Endodermal cell (in vitro differentiated cells): ENCODE results near the gene CKAP2. TPM values are rescaled to one million over a fixed set of nuclear protein-coding genes. Genes with fewer than 3 reads are reported as not detected.

ENCODE experiments used
- DNase-seq: peaks from one replicate; pipeline ENCODE4 v3.0.0-alpha.2; 2017
- H3K27ac ChIP-seq: 2 replicates; pipeline ENCODE4 v1.5.1; 2013; ENCODE audit warnings: mild to moderate bottlenecking, low read depth, low read length, moderate library complexity
- H3K27me3 ChIP-seq: 2 replicates; pipeline ENCODE4 v1.6.1; 2013; ENCODE audit warnings: mild to moderate bottlenecking, low read length, moderate library complexity; ENCODE audit not compliant: insufficient read depth, control insufficient read depth, poor library complexity, severe bottlenecking
- H3K36me3 ChIP-seq: 2 replicates; pipeline ENCODE4 v1.7.0; 2013; ENCODE audit warnings: mild to moderate bottlenecking, low read length, moderate library complexity; ENCODE audit not compliant: control insufficient read depth, insufficient read depth
- H3K4me1 ChIP-seq: one replicate; pipeline ENCODE4 v1.7.0; 2013; ENCODE audit warnings: low read length; ENCODE audit not compliant: control insufficient read depth, insufficient read depth
- H3K4me3 ChIP-seq: 2 replicates; pipeline ENCODE4 v1.5.1; 2013; ENCODE audit warnings: mild to moderate bottlenecking, low read length, moderate library complexity
- H3K9ac ChIP-seq: 2 replicates; pipeline ENCODE4 v1.6.1; 2013; ENCODE audit warnings: mild to moderate bottlenecking, low read length, moderate library complexity; ENCODE audit not compliant: poor library complexity, severe bottlenecking; ENCODE audit errors: extremely low read depth
- H3K9me3 ChIP-seq: 2 replicates; pipeline ENCODE4 v1.6.1; 2013; ENCODE audit warnings: mild to moderate bottlenecking, low read length, moderate library complexity; ENCODE audit not compliant: control insufficient read depth
- H3K27ac Mint-ChIP-seq: 2 replicates; pipeline ENCODE4 v1.8.0; 2020; ENCODE audit warnings: mixed read lengths
- H3K27me3 Mint-ChIP-seq: 2 replicates; pipeline ENCODE4 v1.8.0; 2021; ENCODE audit warnings: mild to moderate bottlenecking, mixed read lengths; ENCODE audit not compliant: insufficient read depth
- H3K36me3 Mint-ChIP-seq: 2 replicates; pipeline ENCODE4 v1.8.0; 2020; ENCODE audit warnings: low read depth, mixed read lengths
- H3K4me1 Mint-ChIP-seq: 2 replicates; pipeline ENCODE4 v1.8.0; 2020; ENCODE audit warnings: mixed read lengths
- H3K4me3 Mint-ChIP-seq: 2 replicates; pipeline ENCODE4 v1.8.0; 2020; ENCODE audit warnings: mild to moderate bottlenecking, moderate library complexity, mixed read lengths
- H3K9me3 Mint-ChIP-seq: 2 replicates; pipeline ENCODE4 v1.8.0; 2020; ENCODE audit warnings: mild to moderate bottlenecking, mixed read lengths
- WGBS, 2 experiments: methylation state at CpG; one replicate each; pipeline versions ENCODE4 v1.1.5 to v1.1.7; 2013; ENCODE audit warnings: missing lambda C conversion rate in 2 of 2, mixed read lengths in 1 of 2; ENCODE audit not compliant: insufficient coverage in 1 of 2, insufficient read length in 1 of 2; 5-methylcytosine and 5-hydroxymethylcytosine counted together
- total RNA-seq, 2 donors: library from RNA; stranded (reverse); fragmentation: NEBNext Ultra II Directional in 1 of 2; extraction: Animal tissue kit (Norgen Biotek cat#: 25700) in 1 of 2; gene quantifications; 2 replicates in 1 of 2; 3 replicates in 1 of 2; pipeline ENCODE4 v1.2.1, GENCODE V29; 2021
- TF ChIP-seq, protein P1 (sequence below): fragments of 200-600 bp; sonication (generic); conservative IDR thresholded peaks from 2 replicates; pipeline ENCODE4 v1.5.0; 2021; ENCODE audit warnings: antibody characterized with exemption, mild to moderate bottlenecking

CKAP2 gene
- total RNA-seq, 2 donors from 2014 or later = 67.6 to 98.5 TPM

DNA sequence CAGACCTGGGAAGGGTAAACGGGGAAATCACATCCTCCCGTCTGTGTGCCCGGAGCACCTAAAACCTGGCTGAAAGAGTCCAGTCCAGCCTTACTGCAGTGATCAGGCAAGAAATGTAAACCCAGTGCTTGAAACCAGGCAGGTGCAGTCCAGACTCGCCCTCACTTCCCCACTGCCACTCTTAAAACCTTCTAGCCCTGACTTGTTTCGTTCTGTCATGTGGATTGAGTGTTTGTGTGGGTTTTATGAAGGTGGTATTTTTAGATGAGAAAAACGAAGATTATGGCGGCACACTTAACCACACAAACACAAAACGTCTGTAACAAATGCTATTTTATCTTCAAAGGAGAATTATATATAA lies 839 bp upstream of the CKAP2 start:
- Mint-ChIP-seq H3K4me3 (peak overlapping the region; percentile 82), H3K27ac (peak overlapping the region; percentile 98), H3K4me1 (peaks cover 23% of the 10 kb centered on the region), H3K36me3 (peaks cover 25% of the 10 kb centered on the region), H3K27me3 (no peaks in the 10 kb centered on the region), H3K9me3 (no peaks in the 10 kb centered on the region)
- Histone ChIP-seq H3K36me3 (peaks cover 24% of the 10 kb centered on the region), H3K27me3 (no peaks in the 10 kb centered on the region), H3K9me3 (no peaks in the 10 kb centered on the region), H3K9ac (peak overlapping the region; percentile 75), H3K27ac (no peak overlapping the region), H3K4me1 (peaks cover 3% of the 10 kb centered on the region), H3K4me3 (peak overlapping the region; percentile 99)
- peak; percentile 59 for DNase-seq
- WGBS, 2 experiments = 63 to 76% methylated on average over 3 to 4 of the region's 8 CpGs
- TF ChIP-seq, protein P1, sequence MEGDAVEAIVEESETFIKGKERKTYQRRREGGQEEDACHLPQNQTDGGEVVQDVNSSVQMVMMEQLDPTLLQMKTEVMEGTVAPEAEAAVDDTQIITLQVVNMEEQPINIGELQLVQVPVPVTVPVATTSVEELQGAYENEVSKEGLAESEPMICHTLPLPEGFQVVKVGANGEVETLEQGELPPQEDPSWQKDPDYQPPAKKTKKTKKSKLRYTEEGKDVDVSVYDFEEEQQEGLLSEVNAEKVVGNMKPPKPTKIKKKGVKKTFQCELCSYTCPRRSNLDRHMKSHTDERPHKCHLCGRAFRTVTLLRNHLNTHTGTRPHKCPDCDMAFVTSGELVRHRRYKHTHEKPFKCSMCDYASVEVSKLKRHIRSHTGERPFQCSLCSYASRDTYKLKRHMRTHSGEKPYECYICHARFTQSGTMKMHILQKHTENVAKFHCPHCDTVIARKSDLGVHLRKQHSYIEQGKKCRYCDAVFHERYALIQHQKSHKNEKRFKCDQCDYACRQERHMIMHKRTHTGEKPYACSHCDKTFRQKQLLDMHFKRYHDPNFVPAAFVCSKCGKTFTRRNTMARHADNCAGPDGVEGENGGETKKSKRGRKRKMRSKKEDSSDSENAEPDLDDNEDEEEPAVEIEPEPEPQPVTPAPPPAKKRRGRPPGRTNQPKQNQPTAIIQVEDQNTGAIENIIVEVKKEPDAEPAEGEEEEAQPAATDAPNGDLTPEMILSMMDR = no peak

DNA sequence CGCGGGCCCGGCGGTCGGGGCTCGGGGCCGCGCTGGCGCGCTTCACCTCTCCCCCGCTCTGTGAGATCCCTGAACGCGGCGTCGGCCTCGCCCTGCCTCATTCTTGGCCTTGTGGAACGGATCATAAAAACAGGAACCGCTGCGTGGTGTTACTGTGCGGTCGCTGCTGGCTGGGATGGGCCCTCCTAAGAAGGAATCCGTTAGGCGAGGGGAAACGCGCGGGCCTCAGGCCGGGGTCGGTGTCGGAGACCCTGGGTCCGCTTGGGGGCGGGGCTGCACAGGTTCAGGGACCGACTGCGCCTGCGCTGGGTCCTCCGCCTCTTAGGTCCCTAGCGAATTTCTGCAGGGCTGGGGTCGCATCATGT lies 381 bp downstream of the CKAP2 start:
- peaks cover 3% of the 10 kb centered on the region for H3K4me1 ChIP-seq
- H3K27me3 ChIP-seq = no peaks in the 10 kb centered on the region
- Mint-ChIP-seq H3K36me3 (peaks cover 34% of the 10 kb centered on the region), H3K27me3 (no peaks in the 10 kb centered on the region), H3K4me1 (peaks cover 21% of the 10 kb centered on the region), H3K9me3 (no peaks in the 10 kb centered on the region), H3K4me3 (peak overlapping the region; percentile 82), H3K27ac (peak overlapping the region; percentile 98)
- TF ChIP-seq, protein P1 = no peak
- WGBS, 2 experiments = 0 to 1% methylated on average over 16 to 37 of the region's 37 CpGs
- H3K36me3 ChIP-seq = peaks cover 36% of the 10 kb centered on the region
- H3K4me3 ChIP-seq = peak overlapping the region; percentile 99
- peak overlapping the region; percentile 92 for H3K27ac ChIP-seq
- DNase-seq = peak; percentile 95
- no peaks in the 10 kb centered on the region for H3K9me3 ChIP-seq
- peak overlapping the region; percentile 75 for H3K9ac ChIP-seq

DNA sequence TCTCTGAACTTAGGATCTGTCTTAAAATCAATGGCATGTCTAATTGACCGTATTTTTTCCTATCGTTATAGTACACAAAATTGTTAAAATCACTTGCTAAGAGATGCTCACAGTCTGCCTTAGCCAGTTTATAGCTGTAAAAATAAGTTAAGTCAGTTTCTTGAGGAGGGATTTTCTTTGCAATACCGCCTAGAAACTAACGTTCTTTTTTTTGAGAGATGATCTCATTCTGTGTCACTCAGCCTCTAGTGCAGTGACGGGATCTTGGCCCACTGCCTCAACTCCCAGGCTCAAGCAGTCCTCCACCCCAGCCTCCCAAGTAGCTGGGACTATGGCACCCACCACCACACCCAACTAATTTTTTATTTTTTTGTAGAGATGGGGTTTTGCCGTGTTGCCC lies 4.4 kb downstream of the CKAP2 start:
- peaks cover 63% of the 10 kb centered on the region for H3K36me3 Mint-ChIP-seq
- no peaks in the 10 kb centered on the region for H3K27me3 Mint-ChIP-seq
- H3K9ac ChIP-seq = no peak overlapping the region
- H3K27ac Mint-ChIP-seq = peak overlapping the region; percentile 17
- H3K4me3 ChIP-seq = no peak overlapping the region
- H3K4me1 Mint-ChIP-seq = peaks cover 22% of the 10 kb centered on the region
- H3K4me1 ChIP-seq = no peaks in the 10 kb centered on the region
- H3K36me3 ChIP-seq = peaks cover 76% of the 10 kb centered on the region
- WGBS, 2 experiments = 92 to 100% methylated on average over 2 to 5 of the region's 6 CpGs
- H3K9me3 Mint-ChIP-seq = no peaks in the 10 kb centered on the region
- H3K9me3 ChIP-seq = no peaks in the 10 kb centered on the region
- H3K4me3 Mint-ChIP-seq = no peak overlapping the region
- H3K27ac ChIP-seq = no peak overlapping the region
- H3K27me3 ChIP-seq = no peaks in the 10 kb centered on the region
- TF ChIP-seq, protein P1 = no peak
- no peak for DNase-seq
